Endothelial cell of umbilical vein (primary cell): Measurements from ENCODE around the gene MMP28. TPM values are rescaled to one million over a fixed set of nuclear protein-coding genes. Genes with fewer than 3 reads are reported as not detected.

ENCODE experiments used
- BruUV-seq: library from RNA; stranded (reverse); fragments of 400-500 nt; replicated peaks from 2 replicates; lab custom pipeline; 2021; lab: Mats Ljungman, UMichigan
- CTCF ChIA-PET: fragments of 300-600, 350-600 bp; sonication (Branson Sonifier 250); formaldehyde crosslinking; loops from one replicate; lab custom pipeline; 2021; ENCODE audit warnings: antibody characterized with exemption, inconsistent platforms; lab: Charles Lee
- POLR2A ChIA-PET: fragments of 300-600, 350-600 bp; sonication (Branson Sonifier 250); formaldehyde crosslinking; loops from one replicate; lab custom pipeline; 2021; ENCODE audit warnings: antibody characterized with exemption, inconsistent platforms; lab: Charles Lee
- DNase-seq: peaks from one replicate; pipeline ENCODE4 v3.0.0-alpha.2; 2011; ENCODE audit warnings: low read depth, low spot score
- FAIRE-seq: peaks from 2 replicates; lab custom pipeline; 2011; peaks lifted over from hg19 to GRCh38; lab: Jason Lieb, UNC
- H2AFZ ChIP-seq: 2 replicates; pipeline ENCODE4 v1.6.0; 2012; ENCODE audit warnings: low read depth, low read length, control low read depth, inconsistent platforms
- H3K27ac ChIP-seq: 2 replicates; pipeline ENCODE4 v1.5.1; 2011; ENCODE audit warnings: low read depth, mild to moderate bottlenecking, control low read depth, low read length, moderate library complexity; ENCODE audit not compliant: insufficient read depth
- H3K27me3 ChIP-seq, 2 experiments: 2 replicates each; pipeline versions ENCODE4 v1.6.0 to v1.6.1; 2011; ENCODE audit warnings: low read length in 2 of 2, mixed read lengths in 1 of 2; ENCODE audit not compliant: control insufficient read depth in 2 of 2, insufficient read depth in 2 of 2
- H3K36me3 ChIP-seq, 2 experiments: 2 replicates in 1 of 2; 3 replicates in 1 of 2; pipeline ENCODE4 v1.5.1; 2011; ENCODE audit warnings: low read length in 2 of 2, mild to moderate bottlenecking in 1 of 2, moderate library complexity in 1 of 2; ENCODE audit not compliant: control insufficient read depth in 2 of 2, insufficient read depth in 2 of 2; ENCODE audit errors: extremely low read depth in 1 of 2
- H3K4me1 ChIP-seq: 3 replicates; pipeline ENCODE4 v1.5.1; 2011; ENCODE audit warnings: mild to moderate bottlenecking, low read length; ENCODE audit not compliant: control insufficient read depth, insufficient read depth; ENCODE audit errors: extremely low read depth
- H3K4me2 ChIP-seq: 2 replicates; pipeline ENCODE4 v1.6.1; 2011; ENCODE audit warnings: low read length, control low read depth, mixed read lengths; ENCODE audit not compliant: insufficient read depth
- H3K4me3 ChIP-seq, 3 experiments: fragments of 200-600 bp in 1 of 3; sonication (generic), shearing (Covaris generic) in 1 of 3; replicated peaks in 1 of 3; 2 replicates each; pipeline ENCODE4 v1.5.1; 2011 to 2016; ENCODE audit warnings: control low read depth in 3 of 3, low read length in 3 of 3, mild to moderate bottlenecking in 2 of 3, inconsistent platforms in 1 of 3, low read depth in 1 of 3, moderate library complexity in 1 of 3; ENCODE audit not compliant: insufficient read depth in 1 of 3
- H3K79me2 ChIP-seq: 2 replicates; pipeline ENCODE4 v1.6.0; 2012; ENCODE audit warnings: low read length, inconsistent platforms; ENCODE audit not compliant: control insufficient read depth, insufficient read depth
- H3K9ac ChIP-seq: replicated peaks from 2 replicates; pipeline ENCODE3; 2011; ENCODE audit warnings: low read length, control low read depth; ENCODE audit not compliant: insufficient read depth; ENCODE audit errors: extremely low read depth
- H3K9me1 ChIP-seq: replicated peaks from 3 replicates; pipeline ENCODE4 v1.6.0; 2011; ENCODE audit warnings: mild to moderate bottlenecking, low read length; ENCODE audit not compliant: control insufficient read depth, insufficient read depth; ENCODE audit errors: extremely low read depth
- H3K9me3 ChIP-seq: replicated peaks from 2 replicates; pipeline ENCODE4 v1.5.1; 2012; ENCODE audit warnings: low read length, inconsistent platforms; ENCODE audit not compliant: control insufficient read depth, insufficient read depth
- H4K20me1 ChIP-seq: replicated peaks from 2 replicates; pipeline ENCODE3; 2011; ENCODE audit warnings: mild to moderate bottlenecking, low read length; ENCODE audit not compliant: control insufficient read depth, insufficient read depth; ENCODE audit errors: extremely low read depth
- EZH2 ChIP-seq: IDR thresholded peaks from 2 replicates; pipeline ENCODE4 v1.6.1; 2012; ENCODE audit warnings: borderline replicate concordance, low read depth, mild to moderate bottlenecking, moderate library complexity, low read length, inconsistent platforms; ENCODE audit not compliant: severe bottlenecking
- FOS ChIP-seq: IDR thresholded peaks from 2 replicates; pipeline ENCODE4 v1.6.1; 2011; ENCODE audit warnings: mild to moderate bottlenecking, low read length, moderate library complexity, borderline replicate concordance; ENCODE audit not compliant: insufficient read depth
- GATA2 ChIP-seq: IDR thresholded peaks from 2 replicates; pipeline ENCODE4 v1.7.0; 2011; ENCODE audit warnings: low read depth, mild to moderate bottlenecking, moderate library complexity, mixed read lengths, low read length; ENCODE audit not compliant: insufficient read length, insufficient read depth
- JUN ChIP-seq: IDR thresholded peaks from 2 replicates; pipeline ENCODE4 v1.6.1; 2011; ENCODE audit warnings: borderline replicate concordance, low read depth; ENCODE audit not compliant: insufficient read length, insufficient read depth
- MAX ChIP-seq: IDR thresholded peaks from 2 replicates; pipeline ENCODE4 v1.6.1; 2011; ENCODE audit not compliant: insufficient read depth, insufficient read length
- MYC ChIP-seq: IDR thresholded peaks from one replicate; pipeline ENCODE4 v1.6.1; 2011; ENCODE audit warnings: mild to moderate bottlenecking, low read depth, low read length
- POLR2A ChIP-seq: IDR thresholded peaks from 2 replicates; pipeline ENCODE4 v1.6.1; 2012; ENCODE audit warnings: low read depth, mild to moderate bottlenecking, control low read depth, low read length
- POLR2AphosphoS5 ChIP-seq: IDR thresholded peaks from 2 replicates; pipeline ENCODE4 v1.6.1; 2012; ENCODE audit warnings: low read depth, mild to moderate bottlenecking, control low read depth, low read length, moderate library complexity; ENCODE audit not compliant: insufficient read depth
- dilution Hi-C: fragments of 300-500 bp; cut with MboI; formaldehyde crosslinking; loops from one replicate; pipeline ENCODE4 v1.15.0; 2019; ENCODE audit warnings: low sequenced_read_pairs; ENCODE audit not compliant: extremely low pct_ligation_motif_present
- intact Hi-C: fragments of 100-400 bp; cut with micrococcal nuclease; formaldehyde crosslinking; loops from one replicate; pipeline ENCODE4 v1.10.0; 2022
- polyA plus RNA-seq, 4 experiments: library from polyadenylated mRNA; depleted of rRNA in 3 of 4; stranded (reverse) in 3 of 4; unstranded in 1 of 4; fragments of >200 nt; gene quantifications; 2 replicates each; pipeline versions ENCODE4 v1.2.1 to v1.2.3, GENCODE V29; 2011 to 2012; ENCODE audit warnings: missing spikeins in 1 of 4
- total RNA-seq: library from RNA; stranded (reverse); gene quantifications from 2 replicates; pipeline ENCODE4 v1.2.3, GENCODE V29; 2021
- TF ChIP-seq, protein P1 (sequence below), 2 donors: IDR thresholded peaks; 1 replicate in 1 of 2; 2 replicates in 1 of 2; pipeline ENCODE4 v1.5.1; 2011; ENCODE audit warnings: low read length in 2 of 2, mild to moderate bottlenecking in 2 of 2, moderate library complexity in 2 of 2, control low read depth in 1 of 2, inconsistent platforms in 1 of 2, low read depth in 1 of 2; ENCODE audit not compliant: insufficient read depth in 1 of 2; ENCODE audit errors: extremely low read depth in 1 of 2

The MMP28 gene
- total and polyA plus RNA-seq, 2 donors (not counting 3 experiments of a cell fraction or from before 2014, with no cell fraction given) = 6.1 to 7.1 TPM

DNA sequence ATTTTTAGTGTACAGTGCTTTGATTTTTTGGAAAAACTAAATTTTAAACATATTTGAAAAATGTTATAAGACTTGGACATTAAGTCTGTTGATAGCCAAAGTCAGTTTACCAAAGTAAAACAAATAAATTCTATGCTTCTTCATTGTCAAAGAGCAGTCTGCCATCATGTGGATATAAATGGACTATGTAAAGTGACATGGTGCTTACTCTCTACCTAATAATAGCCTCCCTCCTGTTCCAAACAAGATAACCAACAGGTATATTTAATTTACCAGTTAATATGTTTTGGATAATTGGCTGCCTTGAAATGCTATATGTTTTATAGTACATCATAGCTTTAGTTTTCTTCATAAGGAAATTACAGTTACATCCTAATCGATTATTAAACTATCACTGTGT lies 29.8 kb upstream of the MMP28 start:
- peaks cover 13 to 39% of the 10 kb centered on the region in 2 experiments for H3K36me3 ChIP-seq

More for the DNA sequence above, 29.8 kb upstream of the MMP28 start:
- dilution Hi-C loops = no loop called here
- FAIRE-seq = no peak
- Histone ChIP-seq H3K4me1 (no peaks in the 10 kb centered on the region), H2AFZ (no peak overlapping the region), H3K4me3 (no peak overlapping the region), H4K20me1 (no peaks in the 10 kb centered on the region), H3K9me1 (no peaks in the 10 kb centered on the region), H3K27me3 (no peaks in the 10 kb centered on the region), H3K9ac (no peak overlapping the region), H3K27ac (no peak overlapping the region), H3K79me2 (peaks cover 27% of the 10 kb centered on the region), H3K4me2 (no peak overlapping the region), H3K9me3 (no peaks in the 10 kb centered on the region)
- intact Hi-C loops = no loop called here
- BruUV-seq = no TSS peak
- ChIA-PET CTCF (no interaction called here), POLR2A (no interaction called here)
- TF ChIP-seq, protein P1, sequence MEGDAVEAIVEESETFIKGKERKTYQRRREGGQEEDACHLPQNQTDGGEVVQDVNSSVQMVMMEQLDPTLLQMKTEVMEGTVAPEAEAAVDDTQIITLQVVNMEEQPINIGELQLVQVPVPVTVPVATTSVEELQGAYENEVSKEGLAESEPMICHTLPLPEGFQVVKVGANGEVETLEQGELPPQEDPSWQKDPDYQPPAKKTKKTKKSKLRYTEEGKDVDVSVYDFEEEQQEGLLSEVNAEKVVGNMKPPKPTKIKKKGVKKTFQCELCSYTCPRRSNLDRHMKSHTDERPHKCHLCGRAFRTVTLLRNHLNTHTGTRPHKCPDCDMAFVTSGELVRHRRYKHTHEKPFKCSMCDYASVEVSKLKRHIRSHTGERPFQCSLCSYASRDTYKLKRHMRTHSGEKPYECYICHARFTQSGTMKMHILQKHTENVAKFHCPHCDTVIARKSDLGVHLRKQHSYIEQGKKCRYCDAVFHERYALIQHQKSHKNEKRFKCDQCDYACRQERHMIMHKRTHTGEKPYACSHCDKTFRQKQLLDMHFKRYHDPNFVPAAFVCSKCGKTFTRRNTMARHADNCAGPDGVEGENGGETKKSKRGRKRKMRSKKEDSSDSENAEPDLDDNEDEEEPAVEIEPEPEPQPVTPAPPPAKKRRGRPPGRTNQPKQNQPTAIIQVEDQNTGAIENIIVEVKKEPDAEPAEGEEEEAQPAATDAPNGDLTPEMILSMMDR (IDR thresholded peaks at IDR 0.05; ENCODE audit: extremely low read depth in 1 of 2, insufficient read depth in 1 of 2, low read depth in 1 of 2, low read length in 2 of 2) = no peak
- no peak for TF ChIP-seq POLR2AphosphoS5
- no peak for TF ChIP-seq JUN
- TF ChIP-seq POLR2A = no peak
- no peak for TF ChIP-seq EZH2
- TF ChIP-seq FOS = no peak
- TF ChIP-seq MYC = no peak
- TF ChIP-seq MAX = no peak
- TF ChIP-seq GATA2 = no peak
- DNase-seq = no peak
